ENCODE results near the gene ANXA5.

GRCh38 chr4:121677524-121677923 is 19.3 kb downstream of the ANXA5 start:
- TF ChIP-seq CTCF (IDR thresholded peaks at IDR 0.05; ENCODE audit: low read depth, low read length): no peak
- TF ChIP-seq POLR2A (IDR thresholded peaks at IDR 0.05; ENCODE audit: extremely low read depth, insufficient read length): no peak
- no peak for TF ChIP-seq MYC (IDR thresholded peaks at IDR 0.05; ENCODE audit: low read depth, low read length)
- no peak for TF ChIP-seq MAX (IDR thresholded peaks at IDR 0.05; ENCODE audit: low read depth, low read length)

Data from NB4 (cell line).